Measurements from ENCODE around the gene BANK1. TPM values are rescaled to one million over a fixed set of nuclear protein-coding genes. Genes with fewer than 3 reads are reported as not detected.

Gene BANK1
- total RNA-seq, 1 experiment from 2014 or later: 3.3 TPM

DNA sequence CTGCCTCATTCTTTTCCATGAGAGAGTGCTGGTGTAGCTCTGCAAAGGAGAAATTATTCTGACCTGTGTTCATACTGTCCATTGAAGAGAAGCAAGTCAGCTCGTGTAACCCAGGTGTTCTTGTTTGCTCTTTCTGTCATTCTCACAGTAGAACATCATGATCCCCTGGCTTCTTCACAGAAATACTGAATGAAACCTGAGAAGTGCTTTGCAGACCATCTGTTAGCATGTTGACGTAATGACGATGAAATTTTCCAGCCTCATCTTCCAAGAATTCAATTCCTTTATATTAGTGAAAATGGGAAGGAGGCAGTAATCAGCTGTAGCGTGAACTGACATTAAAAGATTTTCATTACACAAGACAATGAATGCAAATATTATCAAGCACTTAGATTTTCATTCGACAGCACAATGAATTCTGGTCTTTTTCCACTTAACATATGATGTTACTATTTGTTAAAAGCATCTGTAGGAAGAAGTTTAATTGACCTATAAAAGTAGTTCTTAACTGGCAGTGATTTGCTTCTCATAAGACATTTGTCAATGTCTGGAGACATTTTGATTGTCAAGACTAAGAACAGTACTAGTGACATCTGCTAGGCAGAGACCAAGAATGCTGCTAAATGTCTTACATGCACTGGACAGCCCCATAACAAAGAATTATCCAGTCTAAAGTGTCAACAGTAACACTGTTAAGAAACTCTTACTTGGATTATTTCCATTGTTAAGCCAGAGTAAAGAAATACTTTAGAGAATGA lies 246.3 kb downstream of the BANK1 start:
- no peaks in the 10 kb centered on the region for H3K9me3 ChIP-seq (ENCODE audit: control insufficient read depth, insufficient read depth, low read depth, low read length)
- no peak overlapping the region for H3K4me3 ChIP-seq (ENCODE audit: low read depth in 2 of 2, low read length in 2 of 2)
- H3K27me3 ChIP-seq (ENCODE audit: control insufficient read depth, insufficient read depth, low read length): no peaks in the 10 kb centered on the region
- DNase-seq (ENCODE audit: low read depth, low spot score) (no peak), ATAC-seq (no peak)
- no TSS peak for BruUV-seq (replicated peaks)
- H3K36me3 ChIP-seq (ENCODE audit: control insufficient read depth, insufficient read depth, low read length): no peaks in the 10 kb centered on the region
- intact Hi-C loops (cut with micrococcal nuclease; ENCODE audit: unreplicated experiment) (no loop called here), in situ Hi-C loops (cut with HindIII; ENCODE audit: low pct_unique_long_range_greater_than_20kb, low sequenced_read_pairs) (no loop called here)
- ChIA-PET POLR2A (no interaction called here), CTCF (no interaction called here)
- H3K27ac ChIP-seq (ENCODE audit: low read length): no peak overlapping the region
- no peaks in the 10 kb centered on the region for H3K4me1 ChIP-seq (ENCODE audit: control insufficient read depth, insufficient read depth, low read length)
- TF ChIP-seq, protein P1, sequence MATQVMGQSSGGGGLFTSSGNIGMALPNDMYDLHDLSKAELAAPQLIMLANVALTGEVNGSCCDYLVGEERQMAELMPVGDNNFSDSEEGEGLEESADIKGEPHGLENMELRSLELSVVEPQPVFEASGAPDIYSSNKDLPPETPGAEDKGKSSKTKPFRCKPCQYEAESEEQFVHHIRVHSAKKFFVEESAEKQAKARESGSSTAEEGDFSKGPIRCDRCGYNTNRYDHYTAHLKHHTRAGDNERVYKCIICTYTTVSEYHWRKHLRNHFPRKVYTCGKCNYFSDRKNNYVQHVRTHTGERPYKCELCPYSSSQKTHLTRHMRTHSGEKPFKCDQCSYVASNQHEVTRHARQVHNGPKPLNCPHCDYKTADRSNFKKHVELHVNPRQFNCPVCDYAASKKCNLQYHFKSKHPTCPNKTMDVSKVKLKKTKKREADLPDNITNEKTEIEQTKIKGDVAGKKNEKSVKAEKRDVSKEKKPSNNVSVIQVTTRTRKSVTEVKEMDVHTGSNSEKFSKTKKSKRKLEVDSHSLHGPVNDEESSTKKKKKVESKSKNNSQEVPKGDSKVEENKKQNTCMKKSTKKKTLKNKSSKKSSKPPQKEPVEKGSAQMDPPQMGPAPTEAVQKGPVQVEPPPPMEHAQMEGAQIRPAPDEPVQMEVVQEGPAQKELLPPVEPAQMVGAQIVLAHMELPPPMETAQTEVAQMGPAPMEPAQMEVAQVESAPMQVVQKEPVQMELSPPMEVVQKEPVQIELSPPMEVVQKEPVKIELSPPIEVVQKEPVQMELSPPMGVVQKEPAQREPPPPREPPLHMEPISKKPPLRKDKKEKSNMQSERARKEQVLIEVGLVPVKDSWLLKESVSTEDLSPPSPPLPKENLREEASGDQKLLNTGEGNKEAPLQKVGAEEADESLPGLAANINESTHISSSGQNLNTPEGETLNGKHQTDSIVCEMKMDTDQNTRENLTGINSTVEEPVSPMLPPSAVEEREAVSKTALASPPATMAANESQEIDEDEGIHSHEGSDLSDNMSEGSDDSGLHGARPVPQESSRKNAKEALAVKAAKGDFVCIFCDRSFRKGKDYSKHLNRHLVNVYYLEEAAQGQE (IDR thresholded peaks at IDR 0.05; ENCODE audit: insufficient read depth in 1 of 2, low read depth in 2 of 2, low read length in 1 of 2): no peak
- TF ChIP-seq TCF7L2 (IDR thresholded peaks at IDR 0.05; ENCODE audit: low read depth, low read length) (no peak), POLR2AphosphoS5 (IDR thresholded peaks at IDR 0.05; ENCODE audit: low read depth, low read length) (no peak), SIN3A (IDR thresholded peaks at IDR 0.05; ENCODE audit: borderline replicate concordance, insufficient read depth, low read depth, low read length) (no peak)
- TF ChIP-seq, protein P2, sequence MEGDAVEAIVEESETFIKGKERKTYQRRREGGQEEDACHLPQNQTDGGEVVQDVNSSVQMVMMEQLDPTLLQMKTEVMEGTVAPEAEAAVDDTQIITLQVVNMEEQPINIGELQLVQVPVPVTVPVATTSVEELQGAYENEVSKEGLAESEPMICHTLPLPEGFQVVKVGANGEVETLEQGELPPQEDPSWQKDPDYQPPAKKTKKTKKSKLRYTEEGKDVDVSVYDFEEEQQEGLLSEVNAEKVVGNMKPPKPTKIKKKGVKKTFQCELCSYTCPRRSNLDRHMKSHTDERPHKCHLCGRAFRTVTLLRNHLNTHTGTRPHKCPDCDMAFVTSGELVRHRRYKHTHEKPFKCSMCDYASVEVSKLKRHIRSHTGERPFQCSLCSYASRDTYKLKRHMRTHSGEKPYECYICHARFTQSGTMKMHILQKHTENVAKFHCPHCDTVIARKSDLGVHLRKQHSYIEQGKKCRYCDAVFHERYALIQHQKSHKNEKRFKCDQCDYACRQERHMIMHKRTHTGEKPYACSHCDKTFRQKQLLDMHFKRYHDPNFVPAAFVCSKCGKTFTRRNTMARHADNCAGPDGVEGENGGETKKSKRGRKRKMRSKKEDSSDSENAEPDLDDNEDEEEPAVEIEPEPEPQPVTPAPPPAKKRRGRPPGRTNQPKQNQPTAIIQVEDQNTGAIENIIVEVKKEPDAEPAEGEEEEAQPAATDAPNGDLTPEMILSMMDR (IDR thresholded peaks at IDR 0.05): no peak

DNA sequence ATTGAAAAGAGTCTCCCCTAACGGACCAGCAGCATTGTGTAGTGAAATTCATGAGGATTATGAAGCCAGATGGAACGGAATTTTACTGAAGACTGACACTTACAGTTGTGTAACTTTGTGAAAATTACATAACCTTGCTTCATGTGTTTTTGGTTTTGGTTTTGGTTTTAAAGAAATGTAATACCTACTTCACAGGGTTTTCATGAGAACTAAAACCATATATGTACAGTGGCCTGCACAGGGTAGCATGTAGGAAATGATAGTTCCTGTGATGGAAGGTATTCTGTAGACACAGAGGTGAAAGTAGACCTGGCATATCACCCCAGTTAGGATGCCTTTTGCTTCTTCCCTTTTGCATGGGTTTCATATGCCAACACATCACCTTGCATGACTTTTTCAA lies 247.0 kb downstream of the BANK1 start:
- H3K27me3 ChIP-seq (ENCODE audit: control insufficient read depth, insufficient read depth, low read length): no peaks in the 10 kb centered on the region
- TF ChIP-seq SIN3A (IDR thresholded peaks at IDR 0.05; ENCODE audit: borderline replicate concordance, insufficient read depth, low read depth, low read length): no peak
- intact Hi-C loops (cut with micrococcal nuclease; ENCODE audit: unreplicated experiment) (no loop called here), in situ Hi-C loops (cut with HindIII; ENCODE audit: low pct_unique_long_range_greater_than_20kb, low sequenced_read_pairs) (no loop called here)
- ChIA-PET CTCF (no interaction called here), POLR2A (no interaction called here)
- BruUV-seq (replicated peaks): no TSS peak
- no peaks in the 10 kb centered on the region for H3K9me3 ChIP-seq (ENCODE audit: control insufficient read depth, insufficient read depth, low read depth, low read length)
- no peak overlapping the region for H3K27ac ChIP-seq (ENCODE audit: low read length)
- no peaks in the 10 kb centered on the region for H3K4me1 ChIP-seq (ENCODE audit: control insufficient read depth, insufficient read depth, low read length)
- DNase-seq (ENCODE audit: low read depth, low spot score) (no peak), ATAC-seq (no peak)
- no peak overlapping the region for H3K4me3 ChIP-seq (ENCODE audit: low read depth in 2 of 2, low read length in 2 of 2)
- no peaks in the 10 kb centered on the region for H3K36me3 ChIP-seq (ENCODE audit: control insufficient read depth, insufficient read depth, low read length)

All from Panc1 (cell line).